Kidney (tissue), 14 donors: Measurements from ENCODE around the gene THBS3. TPM values are rescaled to one million over a fixed set of nuclear protein-coding genes. Genes with fewer than 3 reads are reported as not detected.

Experiments
- DNase-seq, 5 donors: peaks; one replicate each; pipeline ENCODE4 v3.0.0-alpha.2; 2013 to 2020
- FAIRE-seq: peaks from 2 replicates; lab custom pipeline; 2012; peaks lifted over from hg19 to GRCh38; lab: Jason Lieb, UNC
- H3K27ac ChIP-seq, 2 donors: one replicate each; pipeline ENCODE4 v1.7.0; 2013; ENCODE audit warnings: low read depth in 2 of 2, low read length in 2 of 2, inconsistent platforms in 1 of 2
- H3K27me3 ChIP-seq: one replicate; pipeline ENCODE4 v1.7.1; 2013; ENCODE audit warnings: low read length, inconsistent platforms; ENCODE audit not compliant: control insufficient read depth, insufficient read depth
- H3K36me3 ChIP-seq, 3 donors: one replicate each; pipeline versions ENCODE4 v1.7.0 to v1.7.1; 2013; ENCODE audit warnings: low read length in 3 of 3, control low read depth in 1 of 3, inconsistent platforms in 1 of 3; ENCODE audit not compliant: insufficient read depth in 3 of 3, control insufficient read depth in 2 of 3
- H3K4me1 ChIP-seq, 3 donors: one replicate each; pipeline versions ENCODE4 v1.7.0 to v1.7.1; 2013; ENCODE audit warnings: low read length in 3 of 3, inconsistent platforms in 1 of 3, low read depth in 1 of 3; ENCODE audit not compliant: control insufficient read depth in 2 of 3, insufficient read depth in 2 of 3
- H3K4me3 ChIP-seq, 3 donors: one replicate each; pipeline versions ENCODE4 v1.7.0 to v1.8.1; 2013; ENCODE audit warnings: low read length in 3 of 3, control low read depth in 1 of 3, inconsistent platforms in 1 of 3
- H3K9ac ChIP-seq, 3 donors: one replicate each; pipeline versions ENCODE4 v1.7.0 to v1.7.1; 2013; ENCODE audit warnings: low read length in 3 of 3, control low read depth in 1 of 3, inconsistent platforms in 1 of 3
- H3K9me3 ChIP-seq, 3 donors: one replicate each; pipeline versions ENCODE4 v1.7.0 to v1.7.1; 2013; ENCODE audit warnings: low read length in 3 of 3, control low read depth in 1 of 3, inconsistent platforms in 1 of 3; ENCODE audit not compliant: control insufficient read depth in 2 of 3, insufficient read depth in 1 of 3
- CTCF ChIP-seq: IDR thresholded peaks from 3 replicates; pipeline ENCODE4 v1.5.1; 2012; ENCODE audit warnings: mild to moderate bottlenecking, moderate library complexity, borderline replicate concordance; ENCODE audit not compliant: insufficient read depth; ENCODE audit errors: extremely low read depth
- intact Hi-C: fragments of 100-400 bp; cut with DNase I; formaldehyde crosslinking; loops from one replicate; pipeline ENCODE4 v1.11.1; 2022
- polyA plus RNA-seq: library from polyadenylated mRNA; stranded (reverse); fragments of 350-450 nt; fragmentation: Illumina TruSeq; extraction: RNeasy Lipid Tissue Mini Kit (QIAGEN cat#74804); gene quantifications from one replicate; pipeline ENCODE4 v1.2.3, GENCODE V29; 2014; ENCODE audit warnings: low read depth, low replicate concordance; ENCODE audit not compliant: insufficient read depth
- total RNA-seq: library from RNA; stranded (reverse); fragmentation: NEBNext Ultra II Directional; extraction: Animal tissue kit (Norgen Biotek cat#: 25700); gene quantifications from one replicate; pipeline ENCODE4 v1.2.1, GENCODE V29; 2021
- donor health status: control.
- donor health status: control.
- donor health status: control.
- donor health status: control.
- donor health status: control.
- donor health status: DM: yes; HTN: yes; CAD: no.
- donor health status: Normal renal cell carcinoma (clear cell type).

THBS3 gene
- total and polyA plus RNA-seq, 2 donors from 2014 or later: 21.4 to 33.0 TPM

GRCh38 chr1:155206891-155207805 lies 549 bp downstream of the THBS3 start:
- peak; percentile 88 to 92 (median 90) for DNase-seq
- H3K4me1 ChIP-seq: peaks cover 0 to 13% (median 9%) of the 10 kb centered on the region in 3 donors
- peak overlapping the region; percentile 48 to 55 for H3K27ac ChIP-seq
- H3K27me3 ChIP-seq: no peaks in the 10 kb centered on the region
- peak overlapping the region in 1 of 3 donors; percentile 100 for H3K4me3 ChIP-seq
- peaks cover 0 to 5% (median 2%) of the 10 kb centered on the region in 3 donors for H3K36me3 ChIP-seq
- intact Hi-C loops: no loop called here
- TF ChIP-seq CTCF: peak; percentile 77
- no peak for FAIRE-seq
- peak overlapping the region in 1 of 3 donors; percentile 55 for H3K9ac ChIP-seq
- no peaks in the 10 kb centered on the region for H3K9me3 ChIP-seq

DNA sequence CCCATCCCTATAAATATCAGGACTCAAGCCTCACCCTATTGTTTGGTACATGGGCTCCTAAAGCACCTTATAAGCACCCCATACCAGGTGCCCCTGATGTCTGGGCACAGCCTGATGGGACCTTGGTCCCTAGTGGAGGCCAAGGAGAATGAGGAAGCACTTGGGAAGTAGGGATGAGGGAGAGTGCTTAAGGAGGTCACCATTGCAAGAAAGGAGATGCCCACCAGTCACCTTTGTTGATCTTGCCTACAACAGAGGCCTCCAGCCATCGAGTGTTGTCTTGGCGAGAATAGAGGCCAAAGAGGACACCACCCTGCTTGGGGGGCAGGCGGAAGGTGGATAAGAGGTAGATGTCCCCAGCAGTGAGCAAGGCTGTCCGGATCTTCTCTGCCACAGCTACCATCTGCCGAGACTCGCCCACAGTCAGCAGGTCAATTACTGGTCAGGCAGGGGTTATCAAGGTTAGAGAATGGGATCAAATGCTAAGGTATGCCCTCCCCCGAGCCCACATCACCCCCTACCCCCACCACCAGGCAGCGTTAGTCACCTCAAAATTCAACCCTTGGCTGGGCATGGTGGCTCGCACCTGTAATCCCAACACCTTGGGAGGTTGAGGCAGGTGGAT lies 1.6 kb downstream of the THBS3 start:
- intact Hi-C loops: no loop called here
- Histone ChIP-seq H3K27ac (no peak overlapping the region), H3K4me3 (no peak overlapping the region), H3K27me3 (no peaks in the 10 kb centered on the region), H3K9me3 (no peaks in the 10 kb centered on the region), H3K9ac (no peak overlapping the region), H3K4me1 (peaks cover 0 to 13% (median 9%) of the 10 kb centered on the region in 3 donors), H3K36me3 (peaks cover 0 to 5% (median 2%) of the 10 kb centered on the region in 3 donors)
- FAIRE-seq: no peak
- no peak for TF ChIP-seq CTCF
- DNase-seq: peak in 1 of 5 donors; percentile 32

GRCh38 chr1:155205035-155205434 lies 2.7 kb downstream of the THBS3 start:
- TF ChIP-seq CTCF: no peak
- no peak for FAIRE-seq
- Histone ChIP-seq H3K9me3 (no peaks in the 10 kb centered on the region), H3K36me3 (no peaks in the 10 kb centered on the region), H3K4me1 (peaks cover 0 to 13% (median 9%) of the 10 kb centered on the region in 3 donors), H3K4me3 (no peak overlapping the region), H3K27ac (no peak overlapping the region), H3K9ac (no peak overlapping the region), H3K27me3 (no peaks in the 10 kb centered on the region)
- DNase-seq: peak in 1 of 5 donors; percentile 67
- intact Hi-C loops: no loop called here
